ENCODE results near the gene LRP1-AS.

GRCh38 chr12:57128519-57129247 is 18.7 kb downstream of the LRP1-AS start:
- TF ChIP-seq CTCF (conservative IDR thresholded peaks at IDR 0.05; ENCODE audit: low read depth, low read length) = no peak
- no peak for TF ChIP-seq EZH2phosphoT487 (IDR thresholded peaks at IDR 0.05; ENCODE audit: borderline replicate concordance, low read length)
- TF ChIP-seq EZH2 (IDR thresholded peaks at IDR 0.05; ENCODE audit: low read length, unreplicated experiment) = no peak
